Panc1 (cell line): ENCODE results near the gene PLA2G15. TPM values are rescaled to one million over a fixed set of nuclear protein-coding genes. Genes with fewer than 3 reads are reported as not detected.
A peak's percentile ranks its signal among the peaks of the same experiment; 100 is the strongest.

Experiments used
- ATAC-seq: fragments of 200-7000 bp; cut with Tn5 transposase; 2 replicates; pipeline ENCODE4 v1.9.1; 2020; ENCODE audit warnings: mild to moderate bottlenecking, moderate library complexity
- BruUV-seq: library from RNA; stranded (reverse); fragments of 400-500 nt; replicated peaks from 2 replicates; lab custom pipeline; 2021; lab: Mats Ljungman, UMichigan
- CTCF ChIA-PET: fragments of 300-600 bp; sonication (Branson Sonifier 250); formaldehyde crosslinking; loops from one replicate; lab custom pipeline; 2022; ENCODE audit warnings: antibody characterized with exemption; lab: Charles Lee
- POLR2A ChIA-PET: fragments of 300-600 bp; sonication (Branson Sonifier 250); formaldehyde crosslinking; loops from one replicate; lab custom pipeline; 2022; ENCODE audit warnings: antibody characterized with exemption; lab: Charles Lee
- DNase-seq: peaks from one replicate; pipeline ENCODE4 v3.0.0-alpha.2; 2010; ENCODE audit warnings: low read depth, low spot score
- H3K27ac ChIP-seq: 2 replicates; pipeline ENCODE4 v1.5.1; 2011; ENCODE audit warnings: mild to moderate bottlenecking, low read length, inconsistent platforms
- H3K27me3 ChIP-seq: fragments of 200-500 bp; sonication (Bioruptor generic); 2 replicates; pipeline ENCODE4 v1.6.0; 2014; ENCODE audit warnings: low read length, inconsistent platforms; ENCODE audit not compliant: control insufficient read depth, insufficient read depth
- H3K36me3 ChIP-seq: fragments of 200-500 bp; sonication (Bioruptor generic); 2 replicates; pipeline ENCODE4 v1.5.1; 2014; ENCODE audit warnings: inconsistent platforms, mild to moderate bottlenecking, low read length, moderate library complexity; ENCODE audit not compliant: control insufficient read depth, insufficient read depth
- H3K4me1 ChIP-seq: 2 replicates; pipeline ENCODE4 v1.5.1; 2011; ENCODE audit warnings: inconsistent platforms, mild to moderate bottlenecking, low read length, moderate library complexity; ENCODE audit not compliant: control insufficient read depth, insufficient read depth
- H3K4me3 ChIP-seq, 2 experiments: 2 replicates each; pipeline ENCODE4 v1.5.1; 2011 to 2012; ENCODE audit warnings: low read depth in 2 of 2, low read length in 2 of 2, mild to moderate bottlenecking in 2 of 2, inconsistent platforms in 1 of 2, moderate library complexity in 1 of 2
- H3K9me3 ChIP-seq: fragments of 200-500 bp; sonication (Bioruptor generic); 2 replicates; pipeline ENCODE4 v1.5.1; 2014; ENCODE audit warnings: low read depth, mild to moderate bottlenecking, inconsistent platforms, low read length, moderate library complexity; ENCODE audit not compliant: control insufficient read depth, insufficient read depth
- POLR2AphosphoS5 ChIP-seq: IDR thresholded peaks from 2 replicates; pipeline ENCODE4 v1.6.1; 2012; ENCODE audit warnings: mild to moderate bottlenecking, low read depth, low read length, moderate library complexity
- SIN3A ChIP-seq: IDR thresholded peaks from 2 replicates; pipeline ENCODE4 v1.6.1; 2012; ENCODE audit warnings: low read depth, mild to moderate bottlenecking, low read length, moderate library complexity, borderline replicate concordance; ENCODE audit not compliant: insufficient read depth
- TCF7L2 ChIP-seq: IDR thresholded peaks from 2 replicates; pipeline ENCODE4 v1.6.1; 2011; ENCODE audit warnings: mild to moderate bottlenecking, low read depth, low read length, inconsistent platforms
- in situ Hi-C: cut with HindIII; loops from 2 replicates; pipeline ENCODE4 v1.10.0; 2016; ENCODE audit warnings: low sequenced_read_pairs, low pct_unique_long_range_greater_than_20kb
- intact Hi-C: fragments of 100-400 bp; cut with micrococcal nuclease; formaldehyde crosslinking; loops from one replicate; pipeline ENCODE4 v1.10.0; 2022; ENCODE audit not compliant: unreplicated experiment
- total RNA-seq: library from RNA; stranded (reverse); gene quantifications from one replicate; pipeline ENCODE4 v1.2.1, GENCODE V29; 2021; ENCODE audit not compliant: unreplicated experiment
- TF ChIP-seq, protein P1 (sequence below), 2 experiments: IDR thresholded peaks; 2 replicates each; pipeline ENCODE4 v1.6.1; 2011 to 2012; ENCODE audit warnings: low read depth in 2 of 2, control low read depth in 1 of 2, low read length in 1 of 2, mild to moderate bottlenecking in 1 of 2, moderate library complexity in 1 of 2; ENCODE audit not compliant: insufficient read depth in 1 of 2
- TF ChIP-seq, protein P2 (sequence below): fragments of 450-650 bp; IDR thresholded peaks from 2 replicates; pipeline ENCODE4 v1.5.1; 2017; ENCODE audit warnings: mild to moderate bottlenecking

Gene PLA2G15
- total RNA-seq, 1 experiment from 2014 or later = 14.3 TPM

GRCh38 chr16:68200088-68200783 is 44.9 kb upstream of the PLA2G15 start:
- ATAC-seq (peak; percentile 77), DNase-seq (no peak)
- Histone ChIP-seq H3K4me3 (no peak overlapping the region), H3K4me1 (peaks cover 11% of the 10 kb centered on the region), H3K27me3 (no peaks in the 10 kb centered on the region), H3K9me3 (no peaks in the 10 kb centered on the region), H3K27ac (no peak overlapping the region), H3K36me3 (no peaks in the 10 kb centered on the region)
- in situ Hi-C loops (no loop called here), intact Hi-C loops (no loop called here)
- POLR2A ChIA-PET = no interaction called here
- BruUV-seq = no TSS peak
- no peak for TF ChIP-seq TCF7L2
- no peak for TF ChIP-seq POLR2AphosphoS5
- TF ChIP-seq SIN3A = no peak
- TF ChIP-seq, protein P1, sequence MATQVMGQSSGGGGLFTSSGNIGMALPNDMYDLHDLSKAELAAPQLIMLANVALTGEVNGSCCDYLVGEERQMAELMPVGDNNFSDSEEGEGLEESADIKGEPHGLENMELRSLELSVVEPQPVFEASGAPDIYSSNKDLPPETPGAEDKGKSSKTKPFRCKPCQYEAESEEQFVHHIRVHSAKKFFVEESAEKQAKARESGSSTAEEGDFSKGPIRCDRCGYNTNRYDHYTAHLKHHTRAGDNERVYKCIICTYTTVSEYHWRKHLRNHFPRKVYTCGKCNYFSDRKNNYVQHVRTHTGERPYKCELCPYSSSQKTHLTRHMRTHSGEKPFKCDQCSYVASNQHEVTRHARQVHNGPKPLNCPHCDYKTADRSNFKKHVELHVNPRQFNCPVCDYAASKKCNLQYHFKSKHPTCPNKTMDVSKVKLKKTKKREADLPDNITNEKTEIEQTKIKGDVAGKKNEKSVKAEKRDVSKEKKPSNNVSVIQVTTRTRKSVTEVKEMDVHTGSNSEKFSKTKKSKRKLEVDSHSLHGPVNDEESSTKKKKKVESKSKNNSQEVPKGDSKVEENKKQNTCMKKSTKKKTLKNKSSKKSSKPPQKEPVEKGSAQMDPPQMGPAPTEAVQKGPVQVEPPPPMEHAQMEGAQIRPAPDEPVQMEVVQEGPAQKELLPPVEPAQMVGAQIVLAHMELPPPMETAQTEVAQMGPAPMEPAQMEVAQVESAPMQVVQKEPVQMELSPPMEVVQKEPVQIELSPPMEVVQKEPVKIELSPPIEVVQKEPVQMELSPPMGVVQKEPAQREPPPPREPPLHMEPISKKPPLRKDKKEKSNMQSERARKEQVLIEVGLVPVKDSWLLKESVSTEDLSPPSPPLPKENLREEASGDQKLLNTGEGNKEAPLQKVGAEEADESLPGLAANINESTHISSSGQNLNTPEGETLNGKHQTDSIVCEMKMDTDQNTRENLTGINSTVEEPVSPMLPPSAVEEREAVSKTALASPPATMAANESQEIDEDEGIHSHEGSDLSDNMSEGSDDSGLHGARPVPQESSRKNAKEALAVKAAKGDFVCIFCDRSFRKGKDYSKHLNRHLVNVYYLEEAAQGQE (IDR thresholded peaks at IDR 0.05; ENCODE audit: insufficient read depth in 1 of 2, low read depth in 2 of 2, low read length in 1 of 2) = no peak
- TF ChIP-seq, protein P2, sequence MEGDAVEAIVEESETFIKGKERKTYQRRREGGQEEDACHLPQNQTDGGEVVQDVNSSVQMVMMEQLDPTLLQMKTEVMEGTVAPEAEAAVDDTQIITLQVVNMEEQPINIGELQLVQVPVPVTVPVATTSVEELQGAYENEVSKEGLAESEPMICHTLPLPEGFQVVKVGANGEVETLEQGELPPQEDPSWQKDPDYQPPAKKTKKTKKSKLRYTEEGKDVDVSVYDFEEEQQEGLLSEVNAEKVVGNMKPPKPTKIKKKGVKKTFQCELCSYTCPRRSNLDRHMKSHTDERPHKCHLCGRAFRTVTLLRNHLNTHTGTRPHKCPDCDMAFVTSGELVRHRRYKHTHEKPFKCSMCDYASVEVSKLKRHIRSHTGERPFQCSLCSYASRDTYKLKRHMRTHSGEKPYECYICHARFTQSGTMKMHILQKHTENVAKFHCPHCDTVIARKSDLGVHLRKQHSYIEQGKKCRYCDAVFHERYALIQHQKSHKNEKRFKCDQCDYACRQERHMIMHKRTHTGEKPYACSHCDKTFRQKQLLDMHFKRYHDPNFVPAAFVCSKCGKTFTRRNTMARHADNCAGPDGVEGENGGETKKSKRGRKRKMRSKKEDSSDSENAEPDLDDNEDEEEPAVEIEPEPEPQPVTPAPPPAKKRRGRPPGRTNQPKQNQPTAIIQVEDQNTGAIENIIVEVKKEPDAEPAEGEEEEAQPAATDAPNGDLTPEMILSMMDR = no peak
- CTCF ChIA-PET = interaction anchor here (0.8 kb wide), 1 partner anchor 99 kb away, joined by 3 read pairs; no protein-coding TSS in a partner anchor

- BruUV-seq = no TSS peak
- POLR2A ChIA-PET = no interaction called here
Observed at GRCh38 chr16:68202091-68202519, 43.1 kb upstream of the PLA2G15 start.

More at GRCh38 chr16:68202091-68202519, 43.1 kb upstream of the PLA2G15 start:
- in situ Hi-C loops (no loop called here), intact Hi-C loops (no loop called here)
- H3K4me3 ChIP-seq = no peak overlapping the region
- no peaks in the 10 kb centered on the region for H3K27me3 ChIP-seq
- no peaks in the 10 kb centered on the region for H3K9me3 ChIP-seq
- DNase-seq (no peak), ATAC-seq (no peak)
- CTCF ChIA-PET = no interaction called here
- TF ChIP-seq POLR2AphosphoS5 = no peak
- TF ChIP-seq, protein P2 = no peak
- no peak for TF ChIP-seq SIN3A
- no peak for TF ChIP-seq TCF7L2
- TF ChIP-seq, protein P1 (IDR thresholded peaks at IDR 0.05; ENCODE audit: insufficient read depth in 1 of 2, low read depth in 2 of 2, low read length in 1 of 2) = no peak
- H3K36me3 ChIP-seq = no peaks in the 10 kb centered on the region
- H3K4me1 ChIP-seq = peaks cover 11% of the 10 kb centered on the region
- no peak overlapping the region for H3K27ac ChIP-seq
